ENCODE measurements around the gene PKLR.
A peak's percentile ranks its signal among the peaks of the same experiment; 100 is the strongest.
"Not testable (repeated sequence)": the region's sequence is repeated elsewhere in the genome, so short reads cannot be mapped to it uniquely, and the experiment has no call there.

The PKLR gene

GRCh38 chr1:155255243-155256007 lies 45.8 kb downstream of the PKLR start, which contains the start of gene ENTREP3:
Gene ENTREP3 (minus strand): TSS chr1:155255483. CDS start chr1:155254877, 606 bp downstream.
- DNase-seq (ENCODE audit: low spot score) = peak; percentile 97

GRCh38 chr1:155254714-155255242 lies 46.5 kb downstream of the PKLR start:
- DNase-seq (ENCODE audit: low spot score) = peak; percentile 77

GRCh38 chr1:155254228-155254713 lies 47.0 kb downstream of the PKLR start:
- DNase-seq (ENCODE audit: low spot score) = no peak

- DNase-seq (ENCODE audit: low spot score) = no peak
Measured at GRCh38 chr1:155253797-155254196, 47.4 kb downstream of the PKLR start.

- DNase-seq (ENCODE audit: low spot score) = no peak
Measured at GRCh38 chr1:155253208-155253607, 48.0 kb downstream of the PKLR start.

- DNase-seq (ENCODE audit: low spot score) = no peak
Measured at GRCh38 chr1:155251566-155251965, 49.7 kb downstream of the PKLR start.

- DNase-seq (ENCODE audit: low spot score) = peak; percentile 97
Measured at GRCh38 chr1:155250633-155251449, 50.4 kb downstream of the PKLR start.

GRCh38 chr1:155250246-155250632 lies 51.0 kb downstream of the PKLR start:
- no peak for DNase-seq (ENCODE audit: low spot score)

- DNase-seq (ENCODE audit: low spot score) = no peak
Measured at GRCh38 chr1:155247667-155248553, 53.3 kb downstream of the PKLR start.

GRCh38 chr1:155246796-155247195 lies 54.4 kb downstream of the PKLR start:
- not testable (repeated sequence) for DNase-seq (ENCODE audit: low spot score)

GRCh38 chr1:155245163-155245524 lies 56.1 kb downstream of the PKLR start:
- DNase-seq (ENCODE audit: low spot score) = no peak

- DNase-seq (ENCODE audit: low spot score) = peak; percentile 97
Measured at GRCh38 chr1:155244368-155245162, 56.7 kb downstream of the PKLR start.

- no peak for DNase-seq (ENCODE audit: low spot score)
Measured at GRCh38 chr1:155242805-155243358, 58.4 kb downstream of the PKLR start.

GRCh38 chr1:155241841-155242264 lies 59.4 kb downstream of the PKLR start:
- DNase-seq (ENCODE audit: low spot score) = no peak

GRCh38 chr1:155241069-155241679 lies 60.1 kb downstream of the PKLR start:
- DNase-seq (ENCODE audit: low spot score) = peak; percentile 83
